H9 (cell line): ENCODE results near the gene TESK1. TPM values are rescaled to one million over a fixed set of nuclear protein-coding genes. Genes with fewer than 3 reads are reported as not detected.

Experiments
- DNase-seq: peaks from one replicate; pipeline ENCODE4 v3.0.0-alpha.2; 2017
- H2AFZ ChIP-seq: one replicate; pipeline ENCODE4 v1.6.1; 2013; ENCODE audit warnings: mild to moderate bottlenecking, low read length, control low read depth, moderate library complexity
- H2AK5ac ChIP-seq: 2 replicates; pipeline ENCODE4 v1.6.1; 2013; ENCODE audit warnings: low read length, control low read depth, mixed read lengths; ENCODE audit not compliant: insufficient read length
- H2BK120ac ChIP-seq: one replicate; pipeline ENCODE4 v1.6.1; 2013; ENCODE audit warnings: low read depth, mild to moderate bottlenecking, low read length, control low read depth, inconsistent platforms; ENCODE audit not compliant: poor library complexity, severe bottlenecking
- H2BK12ac ChIP-seq: 2 replicates; pipeline ENCODE4 v1.6.1; 2013; ENCODE audit warnings: low read length, control low read depth, mixed read lengths, low read depth; ENCODE audit not compliant: insufficient read length
- H2BK15ac ChIP-seq: 2 replicates; pipeline ENCODE4 v1.6.1; 2013; ENCODE audit warnings: low read depth, low read length, control low read depth
- H2BK20ac ChIP-seq: one replicate; pipeline ENCODE4 v1.6.1; 2013; ENCODE audit warnings: low read depth, mild to moderate bottlenecking, low read length, control low read depth, inconsistent platforms; ENCODE audit not compliant: poor library complexity, severe bottlenecking
- H2BK5ac ChIP-seq: 2 replicates; pipeline ENCODE4 v1.6.1; 2013; ENCODE audit warnings: low read length, control low read depth, mixed read lengths; ENCODE audit not compliant: insufficient read length
- H3K14ac ChIP-seq: 2 replicates; pipeline ENCODE4 v1.6.1; 2013; ENCODE audit warnings: low read length, control low read depth; ENCODE audit not compliant: insufficient read depth
- H3K18ac ChIP-seq: 2 replicates; pipeline ENCODE4 v1.6.1; 2013; ENCODE audit warnings: low read depth, mild to moderate bottlenecking, mixed read lengths, low read length, control low read depth; ENCODE audit not compliant: insufficient read length
- H3K23ac ChIP-seq: 2 replicates; pipeline ENCODE4 v1.6.1; 2013; ENCODE audit warnings: low read length, control low read depth, mixed read lengths, low read depth; ENCODE audit not compliant: insufficient read length
- H3K23me2 ChIP-seq: 2 replicates; pipeline ENCODE4 v1.6.1; 2013; ENCODE audit warnings: low read depth, mild to moderate bottlenecking, mixed read lengths, low read length, control low read depth; ENCODE audit not compliant: insufficient read length, poor library complexity, severe bottlenecking
- H3K27ac ChIP-seq: 2 replicates; pipeline ENCODE4 v1.5.1; 2013; ENCODE audit warnings: low read length, control low read depth, mixed read lengths, low read depth; ENCODE audit not compliant: insufficient read length
- H3K27me3 ChIP-seq: 2 replicates; pipeline ENCODE4 v1.6.1; 2013; ENCODE audit warnings: low read length, control low read depth, inconsistent platforms; ENCODE audit not compliant: insufficient read depth
- H3K4ac ChIP-seq: 2 replicates; pipeline ENCODE4 v1.6.1; 2013; ENCODE audit warnings: low read depth, mild to moderate bottlenecking, control low read depth, inconsistent platforms, low read length, moderate library complexity
- H3K4me1 ChIP-seq: 2 replicates; pipeline ENCODE4 v1.6.1; 2013; ENCODE audit warnings: low read length, control low read depth, inconsistent platforms; ENCODE audit not compliant: insufficient read depth
- H3K4me2 ChIP-seq: 2 replicates; pipeline ENCODE4 v1.6.1; 2013; ENCODE audit warnings: low read length, control low read depth, mixed read lengths; ENCODE audit not compliant: insufficient read length, insufficient read depth
- H3K56ac ChIP-seq: 2 replicates; pipeline ENCODE4 v1.6.1; 2013; ENCODE audit warnings: low read depth, mild to moderate bottlenecking, mixed read lengths, low read length, control low read depth; ENCODE audit not compliant: insufficient read length
- H3K79me1 ChIP-seq: 2 replicates; pipeline ENCODE4 v1.6.1; 2013; ENCODE audit warnings: low read depth, mild to moderate bottlenecking, moderate library complexity, low read length, control low read depth, inconsistent platforms; ENCODE audit not compliant: insufficient read depth, poor library complexity, severe bottlenecking
- H3K79me2 ChIP-seq: 2 replicates; pipeline ENCODE4 v1.6.1; 2013; ENCODE audit warnings: low read length, control low read depth, inconsistent platforms; ENCODE audit not compliant: insufficient read depth
- H3K9ac ChIP-seq: 2 replicates; pipeline ENCODE4 v1.6.1; 2013; ENCODE audit warnings: low read length, control low read depth, mixed read lengths; ENCODE audit not compliant: insufficient read length; ENCODE audit errors: extremely low read depth
- H3K9me3 ChIP-seq: one replicate; pipeline ENCODE4 v1.6.1; 2013; ENCODE audit warnings: low read depth, low read length, inconsistent platforms; ENCODE audit not compliant: control insufficient read depth
- H3T11ph ChIP-seq: one replicate; pipeline ENCODE4 v1.6.1; 2013; ENCODE audit warnings: mild to moderate bottlenecking, low read length, control low read depth, inconsistent platforms
- H4K20me1 ChIP-seq: one replicate; pipeline ENCODE4 v1.6.1; 2013; ENCODE audit not compliant: control insufficient read depth, insufficient read length, insufficient read depth
- H4K5ac ChIP-seq: 2 replicates; pipeline ENCODE4 v1.6.1; 2013; ENCODE audit warnings: low read depth, mild to moderate bottlenecking, mixed read lengths, low read length, control low read depth; ENCODE audit not compliant: insufficient read length
- H4K8ac ChIP-seq: replicated peaks from 2 replicates; pipeline ENCODE4 v1.6.1; 2013; ENCODE audit warnings: low read length, control low read depth, mixed read lengths, low read depth; ENCODE audit not compliant: insufficient read length
- H4K91ac ChIP-seq: 2 replicates; pipeline ENCODE4 v1.6.1; 2013; ENCODE audit warnings: low read depth, mild to moderate bottlenecking, moderate library complexity, mixed read lengths, low read length, control low read depth; ENCODE audit not compliant: insufficient read length
- H3K27ac Mint-ChIP-seq, 3 experiments: 2 replicates in 2 of 3; 3 replicates in 1 of 3; pipeline ENCODE4 v1.8.0; 2020 to 2021; ENCODE audit warnings: mixed read lengths in 3 of 3, mild to moderate bottlenecking in 1 of 3, moderate library complexity in 1 of 3
- H3K27me3 Mint-ChIP-seq: 2 replicates; pipeline ENCODE4 v1.8.0; 2021; ENCODE audit warnings: low read depth, mild to moderate bottlenecking, moderate library complexity, mixed read lengths
- H3K36me3 Mint-ChIP-seq, 3 experiments: 2 replicates in 2 of 3; 3 replicates in 1 of 3; pipeline ENCODE4 v1.8.0; 2020 to 2021; ENCODE audit warnings: low read depth in 3 of 3, mixed read lengths in 3 of 3; ENCODE audit not compliant: insufficient read depth in 1 of 3
- H3K4me1 Mint-ChIP-seq, 2 experiments: 2 replicates each; pipeline ENCODE4 v1.8.0; 2020; ENCODE audit warnings: mixed read lengths in 2 of 2
- H3K4me3 Mint-ChIP-seq, 2 experiments: 2 replicates in 1 of 2; 3 replicates in 1 of 2; pipeline ENCODE4 v1.8.0; 2020 to 2021; ENCODE audit warnings: mild to moderate bottlenecking in 2 of 2, mixed read lengths in 2 of 2, moderate library complexity in 1 of 2
- H3K9me3 Mint-ChIP-seq, 2 experiments: 2 replicates in 1 of 2; 3 replicates in 1 of 2; pipeline ENCODE4 v1.8.0; 2020; ENCODE audit warnings: mild to moderate bottlenecking in 2 of 2, mixed read lengths in 2 of 2, moderate library complexity in 1 of 2
- CTCF ChIP-seq: fragments of 200-600 bp; sonication (generic); conservative IDR thresholded peaks from 3 replicates; pipeline ENCODE4 v1.8.0; 2021; ENCODE audit warnings: antibody characterized with exemption, mild to moderate bottlenecking
- WGBS: extraction: QIAGEN DNeasy Blood & Tissue Kit; methylation state at CpG from one replicate; pipeline ENCODE4 v1.1.7; 2013; ENCODE audit warnings: missing lambda C conversion rate, low lambda C conversion rate, mixed read lengths; ENCODE audit not compliant: insufficient read length; ENCODE audit errors: extremely low coverage; 5-methylcytosine and 5-hydroxymethylcytosine counted together
- total RNA-seq: library from RNA; stranded (reverse); gene quantifications from 2 replicates; pipeline ENCODE4 v1.2.1, GENCODE V29; 2021

The TESK1 gene
- total RNA-seq, 1 experiment from 2014 or later: 28.6 TPM

GRCh38 chr9:35603986-35604577 lies 980 bp upstream of the TESK1 start:
- Histone ChIP-seq H2BK12ac (no peak overlapping the region), H3K23ac (no peak overlapping the region), H3K9ac (peak overlapping the region; percentile 26), H2BK120ac (no peak overlapping the region), H3K23me2 (peaks cover 15% of the 10 kb centered on the region), H2BK15ac (no peak overlapping the region), H3K9me3 (no peaks in the 10 kb centered on the region), H3K18ac (peak overlapping the region; percentile 39), H3K79me2 (no peaks in the 10 kb centered on the region), H2BK5ac (no peak overlapping the region), H3K79me1 (no peaks in the 10 kb centered on the region), H3K4ac (no peak overlapping the region), H3K27ac (no peak overlapping the region), H4K91ac (no peak overlapping the region), H3K4me2 (peak overlapping the region; percentile 88), H2BK20ac (no peak overlapping the region), H2AFZ (peak overlapping the region; percentile 18), H3T11ph (no peak overlapping the region), H3K27me3 (no peaks in the 10 kb centered on the region), H3K4me1 (no peaks in the 10 kb centered on the region; the same call in 1 of the 2 replicates), H4K8ac (no peak overlapping the region), H4K20me1 (no peaks in the 10 kb centered on the region), H3K56ac (no peak overlapping the region), H4K5ac (no peak overlapping the region), H3K14ac (peak overlapping the region; percentile 43), H2AK5ac (no peak overlapping the region)
- H3K27ac Mint-ChIP-seq: peak overlapping the region; percentile 97 to 100 (median 98)
- peak overlapping the region; percentile 93 to 97 for H3K4me3 Mint-ChIP-seq
- DNase-seq: peak; percentile 100
- peak; percentile 97 for TF ChIP-seq CTCF
- no peaks in the 10 kb centered on the region for H3K9me3 Mint-ChIP-seq
- whole genome bisulfite sequencing: no CpG with 5 or more reads among the region's 41 CpGs
- peaks cover 3% of the 10 kb centered on the region for H3K27me3 Mint-ChIP-seq
- H3K36me3 Mint-ChIP-seq: peaks cover 9 to 22% (median 21%) of the 10 kb centered on the region in 3 experiments; a peak in 6 of 7 replicates
- peaks cover 22 to 32% of the 10 kb centered on the region in 2 experiments for H3K4me1 Mint-ChIP-seq
